ENCODE data around the gene GUCD1.

The GUCD1 gene

GRCh38 chr22:24504540-24504939 is 50.4 kb downstream of the GUCD1 start:
- no peaks in the 10 kb centered on the region for H3K36me3 ChIP-seq (ENCODE audit: low read depth)
- H3K4me1 ChIP-seq (ENCODE audit: insufficient read depth, poor library complexity, severe bottlenecking), result peaks cover 6% of the 10 kb centered on the region
- H3K9me3 ChIP-seq (ENCODE audit: severe bottlenecking), result no peaks in the 10 kb centered on the region
- ATAC-seq (ENCODE audit: low read depth), result no peak
- no peaks in the 10 kb centered on the region for H3K27me3 ChIP-seq (ENCODE audit: insufficient read depth, poor library complexity, severe bottlenecking)
- TF ChIP-seq CTCF (IDR thresholded peaks at IDR 0.05; ENCODE audit: poor library complexity, severe bottlenecking), result no peak
- no peak overlapping the region for H3K27ac ChIP-seq (ENCODE audit: poor library complexity, severe bottlenecking)
- H3K4me3 ChIP-seq (ENCODE audit: severe bottlenecking), result no peak overlapping the region
- DNase-seq (ENCODE audit: low spot score), result no peak

- no peak for TF ChIP-seq CTCF (IDR thresholded peaks at IDR 0.05; ENCODE audit: poor library complexity, severe bottlenecking)
- no peaks in the 10 kb centered on the region for H3K27me3 ChIP-seq (ENCODE audit: insufficient read depth, poor library complexity, severe bottlenecking)
- H3K27ac ChIP-seq (ENCODE audit: poor library complexity, severe bottlenecking), result no peak overlapping the region
- no peaks in the 10 kb centered on the region for H3K9me3 ChIP-seq (ENCODE audit: severe bottlenecking)
- no peaks in the 10 kb centered on the region for H3K36me3 ChIP-seq (ENCODE audit: low read depth)
- ATAC-seq (ENCODE audit: low read depth) (no peak), DNase-seq (ENCODE audit: low spot score) (no peak)
- peaks cover 6% of the 10 kb centered on the region for H3K4me1 ChIP-seq (ENCODE audit: insufficient read depth, poor library complexity, severe bottlenecking)
- no peak overlapping the region for H3K4me3 ChIP-seq (ENCODE audit: severe bottlenecking)
Observed at GRCh38 chr22:24503843-24504338, 51.0 kb downstream of the GUCD1 start.

GRCh38 chr22:24503137-24503842 is 51.6 kb downstream of the GUCD1 start:
- DNase-seq (ENCODE audit: low spot score), result no peak

DNA sequence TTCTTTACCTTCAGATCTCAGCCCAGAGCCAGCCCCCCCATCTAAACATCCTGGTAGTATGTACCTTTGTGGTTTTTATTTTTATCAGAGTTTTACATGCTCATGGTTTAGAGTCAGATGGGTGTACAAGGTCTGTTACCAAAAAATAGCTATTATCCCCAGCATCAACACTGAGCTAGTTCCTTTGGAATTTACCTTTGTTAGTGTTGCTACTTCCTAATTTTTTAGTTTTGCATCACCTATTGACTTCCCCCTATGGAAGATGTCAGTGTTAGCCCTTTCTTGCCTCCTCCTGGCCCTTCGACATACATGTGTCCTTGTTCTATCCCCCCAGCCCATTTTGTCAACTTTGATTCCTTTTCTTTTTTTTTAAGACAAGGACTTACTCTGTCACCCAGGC is 52.4 kb downstream of the GUCD1 start:
- Histone ChIP-seq H3K27ac (ENCODE audit: poor library complexity, severe bottlenecking) (no peak overlapping the region), H3K36me3 (ENCODE audit: low read depth) (no peaks in the 10 kb centered on the region), H3K4me1 (ENCODE audit: insufficient read depth, poor library complexity, severe bottlenecking) (peaks cover 6% of the 10 kb centered on the region), H3K4me3 (ENCODE audit: severe bottlenecking) (no peak overlapping the region), H3K27me3 (ENCODE audit: insufficient read depth, poor library complexity, severe bottlenecking) (no peaks in the 10 kb centered on the region), H3K9me3 (ENCODE audit: severe bottlenecking) (no peaks in the 10 kb centered on the region)
- ATAC-seq (ENCODE audit: low read depth) (no peak), DNase-seq (ENCODE audit: low spot score) (no peak)
- no peak for TF ChIP-seq CTCF (IDR thresholded peaks at IDR 0.05; ENCODE audit: poor library complexity, severe bottlenecking)

More at GRCh38 chr22:24503137-24503842, 51.6 kb downstream of the GUCD1 start:
- Histone ChIP-seq H3K36me3 (ENCODE audit: low read depth) (no peaks in the 10 kb centered on the region), H3K4me1 (ENCODE audit: insufficient read depth, poor library complexity, severe bottlenecking) (peaks cover 6% of the 10 kb centered on the region), H3K9me3 (ENCODE audit: severe bottlenecking) (no peaks in the 10 kb centered on the region), H3K27me3 (ENCODE audit: insufficient read depth, poor library complexity, severe bottlenecking) (no peaks in the 10 kb centered on the region), H3K4me3 (ENCODE audit: severe bottlenecking) (no peak overlapping the region), H3K27ac (ENCODE audit: poor library complexity, severe bottlenecking) (no peak overlapping the region)
- peak; percentile 69 for TF ChIP-seq CTCF (IDR thresholded peaks at IDR 0.05; ENCODE audit: poor library complexity, severe bottlenecking)
- ATAC-seq (ENCODE audit: low read depth), result peak; percentile 64

DNA sequence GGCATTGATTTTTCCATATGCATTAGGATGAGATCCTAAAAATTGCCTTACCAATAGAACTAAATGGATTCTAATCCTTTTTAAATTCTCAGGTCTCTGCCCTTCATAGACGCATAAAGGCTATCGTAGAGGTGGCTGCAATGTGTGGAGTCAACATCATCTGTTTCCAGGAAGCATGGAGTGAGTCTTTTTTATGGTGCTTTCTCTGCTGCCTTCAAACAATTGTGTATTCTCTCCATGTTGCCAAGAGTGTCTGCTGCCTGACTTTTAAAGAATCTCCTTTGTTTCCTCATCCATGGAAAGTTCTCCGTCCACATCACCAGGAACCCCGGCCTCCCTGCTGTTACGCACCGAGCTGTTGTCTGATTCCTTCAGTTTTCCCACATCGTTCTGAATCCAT is 52.9 kb downstream of the GUCD1 start:
- TF ChIP-seq CTCF (IDR thresholded peaks at IDR 0.05; ENCODE audit: poor library complexity, severe bottlenecking), result no peak
- DNase-seq (ENCODE audit: low spot score), result no peak
- Histone ChIP-seq H3K4me3 (ENCODE audit: severe bottlenecking) (no peak overlapping the region), H3K4me1 (ENCODE audit: insufficient read depth, poor library complexity, severe bottlenecking) (peaks cover 2% of the 10 kb centered on the region), H3K9me3 (ENCODE audit: severe bottlenecking) (no peaks in the 10 kb centered on the region), H3K27ac (ENCODE audit: poor library complexity, severe bottlenecking) (no peak overlapping the region), H3K27me3 (ENCODE audit: insufficient read depth, poor library complexity, severe bottlenecking) (no peaks in the 10 kb centered on the region), H3K36me3 (ENCODE audit: low read depth) (no peaks in the 10 kb centered on the region)
- ATAC-seq (ENCODE audit: low read depth), result no peak

Measured in RWPE2 (cell line).